Activated naive CD4-positive, alpha-beta T cell treated with anti-CD3 and anti-CD28 coated beads for 36 hours (primary cell): ENCODE results near the gene MBD3L2. TPM values are rescaled to one million over a fixed set of nuclear protein-coding genes. Genes with fewer than 3 reads are reported as not detected.
"Not testable (repeated sequence)": the region's sequence is repeated elsewhere in the genome, so short reads cannot be mapped to it uniquely, and the experiment has no call there.

Source experiments
- CTCF ChIA-PET: fragments of 350-600 bp; sonication (Branson Sonifier 250); formaldehyde crosslinking; loops from one replicate; lab custom pipeline; 2021; ENCODE audit warnings: antibody characterized with exemption; lab: Charles Lee
- DNase-seq: peaks from one replicate; pipeline ENCODE4 v3.0.0-alpha.2; 2020
- H3K27ac Mint-ChIP-seq: one replicate; pipeline ENCODE4 v1.8.0; 2021; ENCODE audit warnings: mild to moderate bottlenecking, mixed read lengths
- H3K27me3 Mint-ChIP-seq: one replicate; pipeline ENCODE4 v1.8.0; 2021; ENCODE audit warnings: low read depth, mixed read lengths
- H3K36me3 Mint-ChIP-seq: one replicate; pipeline ENCODE4 v1.8.0; 2021; ENCODE audit warnings: low read depth, mixed read lengths
- H3K4me1 Mint-ChIP-seq: one replicate; pipeline ENCODE4 v1.8.0; 2021; ENCODE audit warnings: low read depth, mixed read lengths
- H3K4me3 Mint-ChIP-seq: one replicate; pipeline ENCODE4 v1.8.0; 2021; ENCODE audit warnings: mild to moderate bottlenecking, moderate library complexity, mixed read lengths
- H3K9me3 Mint-ChIP-seq: one replicate; pipeline ENCODE4 v1.8.0; 2021; ENCODE audit warnings: mixed read lengths
- intact Hi-C: fragments of 100-400 bp; cut with micrococcal nuclease; formaldehyde crosslinking; loops from one replicate; pipeline ENCODE4 v1.15.1; 2023
- total RNA-seq, 2 experiments: library from RNA; stranded (reverse); gene quantifications; one replicate each; pipeline ENCODE4 v1.2.3, GENCODE V29; 2021

MBD3L2 gene
- total RNA-seq, 2 experiments from 2014 or later, result not detected

GRCh38 chr19:7067122-7067521 is 18.0 kb downstream of the MBD3L2 start:
- peak; percentile 29 for DNase-seq
- H3K4me3 Mint-ChIP-seq, H3K9me3 Mint-ChIP-seq, H3K27ac Mint-ChIP-seq, H3K27me3 Mint-ChIP-seq, H3K36me3 Mint-ChIP-seq, intact Hi-C loops: not testable (repeated sequence)
- H3K4me1 Mint-ChIP-seq, result peaks cover 13% of the 10 kb centered on the region
- CTCF ChIA-PET, result interaction anchor here (0.6 kb wide), 1 partner anchor 124 kb away, joined by 3 read pairs; no protein-coding TSS in a partner anchor

DNA sequence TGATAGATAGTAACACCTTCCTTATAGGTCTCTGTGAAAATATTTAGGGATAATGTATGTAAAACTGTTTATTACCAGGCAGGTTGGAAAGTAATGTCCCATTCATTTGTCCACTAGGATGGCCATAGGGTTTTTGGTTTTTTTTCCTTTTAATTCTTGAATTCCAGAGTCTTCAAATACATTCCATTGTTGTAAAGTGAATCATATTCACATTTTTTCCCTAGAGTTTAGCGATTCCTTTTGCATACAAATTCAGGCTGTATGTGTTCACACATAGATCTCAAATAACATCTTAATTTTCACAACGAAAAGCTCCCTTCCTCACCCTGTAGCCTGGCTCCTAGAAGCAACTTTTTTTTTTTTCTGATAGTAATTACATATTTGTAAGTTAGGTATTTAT is 18.6 kb downstream of the MBD3L2 start:
- DNase-seq, result no peak
- intact Hi-C loops, result no loop called here
- Mint-ChIP-seq H3K27me3 (no peaks in the 10 kb centered on the region), H3K36me3 (peaks cover 13% of the 10 kb centered on the region), H3K4me1 (peaks cover 17% of the 10 kb centered on the region), H3K9me3 (no peaks in the 10 kb centered on the region), H3K4me3 (no peak overlapping the region), H3K27ac (no peak overlapping the region)
- CTCF ChIA-PET, result interaction anchor here (1.3 kb wide), 1 partner anchor 34 kb away, joined by 4 read pairs; no protein-coding TSS in a partner anchor

- H3K36me3 Mint-ChIP-seq, result peaks cover 18% of the 10 kb centered on the region
- CTCF ChIA-PET, result interaction anchor here (0.6 to 1.3 kb wide), 4 partner anchors 34 to 612 kb away, joined by 3 to 4 read pairs (median 4); partner anchors contain the start of gene TRAPPC5
- intact Hi-C loops, result no loop called here
- H3K27me3 Mint-ChIP-seq, result no peaks in the 10 kb centered on the region
- no peak for DNase-seq
- H3K27ac Mint-ChIP-seq, result peak overlapping the region; percentile 91
- H3K9me3 Mint-ChIP-seq, result no peaks in the 10 kb centered on the region
- peaks cover 18% of the 10 kb centered on the region for H3K4me1 Mint-ChIP-seq
- peak overlapping the region; percentile 91 for H3K4me3 Mint-ChIP-seq
Measured at GRCh38 chr19:7068599-7068998, 19.5 kb downstream of the MBD3L2 start.

DNA sequence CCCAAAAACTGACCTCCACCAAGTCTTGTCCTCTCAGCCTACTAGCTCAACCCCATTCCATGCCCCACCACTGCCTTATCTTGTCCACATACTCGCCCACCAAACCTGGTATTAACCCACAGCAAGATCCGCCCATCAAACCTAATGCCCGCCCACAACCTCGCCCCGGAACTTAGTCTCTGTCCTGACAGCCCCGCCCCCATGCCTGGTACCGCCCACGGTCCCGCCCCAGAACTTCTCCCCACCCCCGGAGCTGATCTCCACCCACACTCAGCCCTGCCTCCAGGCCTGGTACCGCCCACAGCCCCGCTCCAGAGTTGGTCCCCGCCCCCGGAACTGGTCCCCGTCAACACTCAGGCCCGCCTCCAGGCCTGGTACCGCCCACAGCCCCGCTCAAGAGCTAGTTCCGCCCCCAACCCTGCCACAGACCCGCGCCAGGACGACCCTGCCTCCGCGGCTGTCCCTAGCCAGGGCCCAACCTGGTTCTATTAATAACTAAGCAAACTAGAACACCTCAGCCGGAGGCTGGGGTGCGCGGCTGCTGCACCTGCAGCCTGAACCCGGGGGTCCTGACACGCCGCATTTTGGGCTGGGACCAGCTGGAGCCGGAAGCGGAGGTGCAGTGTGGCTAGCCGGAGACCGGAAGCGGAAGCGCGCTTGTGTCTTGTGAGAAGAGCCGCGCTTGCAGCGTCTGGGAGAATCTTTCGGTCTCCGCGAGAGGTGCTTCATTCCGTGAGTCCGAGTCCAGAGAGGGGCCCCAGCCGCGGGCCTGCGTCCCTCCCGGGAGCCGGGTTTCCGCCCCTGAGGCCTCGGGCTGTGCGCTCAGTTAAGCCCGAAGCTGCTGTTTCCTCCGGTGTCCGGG is 20.2 kb downstream of the MBD3L2 start, which contains the start of gene ZNF557:
ZNF557 (plus strand) TSS at position 662 of the 862 bp plus-strand sequence. CDS start 5,372 bp downstream, outside the sequence.
- Mint-ChIP-seq H3K9me3 (peaks cover under 1% of the 10 kb centered on the region), H3K27me3 (no peaks in the 10 kb centered on the region), H3K36me3 (peaks cover 23% of the 10 kb centered on the region), H3K27ac (peak within 1 kb of the TSS; percentile 91), H3K4me3 (peak within 1 kb of the TSS; percentile 91), H3K4me1 (peaks cover 18% of the 10 kb centered on the region)
- intact Hi-C loops, result loop anchor here (1.0 kb wide), 1 partner anchor 30 kb away; no protein-coding TSS in a partner anchor
- CTCF ChIA-PET, result interaction anchor here (0.6 to 1.3 kb wide), 7 partner anchors 57 to 1452 kb away, joined by 3 to 4 read pairs (median 3); partner anchors contain the start of gene TRAPPC5
- DNase-seq, result peak; percentile 100

GRCh38 chr19:7069904-7070226 is 20.7 kb downstream of the MBD3L2 start:
- no peak for DNase-seq
- H3K9me3 Mint-ChIP-seq, result peaks cover 3% of the 10 kb centered on the region
- peaks cover 28% of the 10 kb centered on the region for H3K36me3 Mint-ChIP-seq
- intact Hi-C loops, result loop anchor here (1.0 kb wide), 1 partner anchor 29 kb away; no protein-coding TSS in a partner anchor
- CTCF ChIA-PET, result interaction anchor here (0.6 to 1.3 kb wide), 5 partner anchors 57 to 611 kb away, joined by 3 to 4 read pairs (median 3); partner anchors contain the start of gene TRAPPC5
- peaks cover 18% of the 10 kb centered on the region for H3K4me1 Mint-ChIP-seq
- no peaks in the 10 kb centered on the region for H3K27me3 Mint-ChIP-seq
- peak overlapping the region; percentile 91 for H3K4me3 Mint-ChIP-seq
- H3K27ac Mint-ChIP-seq, result peak overlapping the region; percentile 91

GRCh38 chr19:7072541-7072940 is 23.4 kb downstream of the MBD3L2 start:
- H3K4me1 Mint-ChIP-seq, result peaks cover 18% of the 10 kb centered on the region
- CTCF ChIA-PET, result no interaction called here
- H3K36me3 Mint-ChIP-seq, result peaks cover 54% of the 10 kb centered on the region
- H3K4me3 Mint-ChIP-seq, result peak overlapping the region; percentile 28
- no peak overlapping the region for H3K27ac Mint-ChIP-seq
- no peak for DNase-seq
- intact Hi-C loops, result no loop called here
- H3K9me3 Mint-ChIP-seq, result peaks cover 22% of the 10 kb centered on the region
- no peaks in the 10 kb centered on the region for H3K27me3 Mint-ChIP-seq

GRCh38 chr19:7074705-7075282 is 25.7 kb downstream of the MBD3L2 start:
- no peak for DNase-seq
- Mint-ChIP-seq H3K4me3 (no peak overlapping the region), H3K27ac (no peak overlapping the region), H3K4me1 (peaks cover 19% of the 10 kb centered on the region), H3K27me3 (no peaks in the 10 kb centered on the region), H3K36me3 (peaks cover 76% of the 10 kb centered on the region), H3K9me3 (peaks cover 40% of the 10 kb centered on the region)
- intact Hi-C loops, result no loop called here
- CTCF ChIA-PET, result interaction anchor here (0.6 kb wide), 1 partner anchor 539 kb away, joined by 3 read pairs; no protein-coding TSS in a partner anchor

DNA sequence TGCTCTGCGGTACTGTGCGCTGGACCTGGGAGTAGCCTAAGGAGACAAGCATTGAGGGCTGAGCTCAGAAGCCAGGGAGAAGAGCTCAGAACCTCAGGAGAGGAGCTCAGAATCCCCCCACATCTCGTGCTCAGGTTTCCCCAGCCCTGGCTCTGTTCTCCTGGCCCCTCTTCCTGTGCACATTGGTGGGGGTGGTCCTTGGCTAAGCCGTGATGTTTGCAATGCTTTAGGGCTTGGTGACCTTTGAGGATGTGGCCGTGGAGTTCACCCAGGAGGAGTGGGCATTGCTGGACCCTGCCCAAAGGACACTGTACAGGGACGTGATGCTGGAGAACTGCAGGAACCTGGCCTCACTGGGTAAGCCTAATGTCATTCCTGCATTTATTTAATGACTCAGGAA is 27.0 kb downstream of the MBD3L2 start:
- Mint-ChIP-seq H3K27me3 (no peaks in the 10 kb centered on the region), H3K9me3 (peaks cover 51% of the 10 kb centered on the region), H3K36me3 (peaks cover 87% of the 10 kb centered on the region), H3K27ac (no peak overlapping the region), H3K4me3 (no peak overlapping the region), H3K4me1 (peaks cover 9% of the 10 kb centered on the region)
- no peak for DNase-seq
- intact Hi-C loops, result no loop called here
- CTCF ChIA-PET, result interaction anchor here (1.1 kb wide), 1 partner anchor 250 kb away, joined by 3 read pairs; no protein-coding TSS in a partner anchor

- Mint-ChIP-seq H3K27me3 (no peaks in the 10 kb centered on the region), H3K36me3 (peaks cover 93% of the 10 kb centered on the region), H3K4me3 (no peak overlapping the region), H3K9me3 (peaks cover 69% of the 10 kb centered on the region), H3K27ac (no peak overlapping the region), H3K4me1 (peaks cover 2% of the 10 kb centered on the region)
- intact Hi-C loops, result no loop called here
- CTCF ChIA-PET, result no interaction called here
- DNase-seq, result no peak
Measured at GRCh38 chr19:7078008-7078407, 28.9 kb downstream of the MBD3L2 start.

DNA sequence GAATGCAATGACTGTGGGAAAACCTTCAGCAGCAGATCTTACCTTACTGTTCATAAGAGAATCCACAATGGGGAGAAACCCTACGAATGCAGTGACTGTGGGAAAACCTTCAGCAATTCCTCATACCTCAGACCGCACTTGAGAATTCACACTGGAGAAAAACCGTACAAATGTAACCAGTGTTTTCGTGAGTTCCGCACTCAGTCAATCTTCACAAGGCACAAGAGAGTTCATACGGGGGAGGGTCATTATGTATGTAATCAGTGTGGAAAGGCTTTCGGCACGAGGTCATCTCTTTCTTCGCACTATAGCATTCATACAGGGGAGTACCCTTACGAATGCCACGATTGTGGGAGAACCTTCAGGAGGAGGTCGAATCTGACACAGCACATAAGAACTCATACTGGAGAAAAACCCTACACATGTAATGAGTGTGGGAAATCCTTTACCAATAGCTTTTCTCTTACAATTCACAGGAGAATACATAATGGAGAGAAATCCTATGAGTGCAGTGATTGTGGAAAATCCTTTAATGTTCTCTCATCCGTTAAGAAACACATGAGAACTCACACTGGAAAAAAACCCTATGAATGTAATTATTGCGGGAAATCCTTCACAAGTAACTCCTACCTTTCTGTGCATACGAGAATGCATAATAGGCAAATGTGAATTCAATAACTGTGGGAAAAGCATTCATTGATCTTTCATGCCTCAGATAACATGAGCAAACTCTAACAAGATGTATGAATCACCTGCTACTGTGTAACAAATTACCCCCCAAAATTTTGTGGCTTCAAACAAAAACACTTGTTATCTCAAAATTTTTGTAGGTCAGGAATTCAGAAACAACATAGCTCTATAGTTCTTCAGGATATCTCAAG is 34.2 kb downstream of the MBD3L2 start:
- Mint-ChIP-seq H3K27me3 (no peaks in the 10 kb centered on the region), H3K9me3 (peaks cover 77% of the 10 kb centered on the region), H3K4me3 (no peak overlapping the region), H3K27ac (peak overlapping the region; percentile 59), H3K36me3 (peaks cover 82% of the 10 kb centered on the region), H3K4me1 (peaks cover 2% of the 10 kb centered on the region)
- CTCF ChIA-PET, result interaction anchor here (0.6 kb wide), 1 partner anchor 27 kb away, joined by 5 read pairs; no protein-coding TSS in a partner anchor
- intact Hi-C loops, result no loop called here
- peak; percentile 33 for DNase-seq

DNA sequence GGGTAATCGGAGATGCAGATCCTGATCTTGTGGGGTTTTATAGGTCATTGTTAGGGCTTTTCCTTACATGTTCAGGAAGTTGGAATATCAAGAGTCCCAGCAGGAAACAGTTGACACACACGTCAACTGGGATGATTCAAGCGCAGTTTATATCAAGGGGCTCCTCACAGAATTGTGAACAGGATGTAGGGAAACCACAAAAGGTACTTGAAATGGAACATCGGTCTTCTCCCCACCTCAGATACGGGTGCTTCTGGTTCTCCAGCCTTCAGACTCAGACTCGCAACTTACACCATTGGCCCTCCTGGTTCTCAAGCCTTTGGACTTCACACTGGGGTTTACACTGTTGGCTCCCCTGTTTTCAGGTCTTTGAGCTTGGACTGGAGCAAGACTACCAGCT is 39.9 kb downstream of the MBD3L2 start:
- Mint-ChIP-seq H3K9me3 (peaks cover 50% of the 10 kb centered on the region), H3K4me3 (no peak overlapping the region), H3K36me3 (peaks cover 44% of the 10 kb centered on the region), H3K27me3 (no peaks in the 10 kb centered on the region), H3K27ac (no peak overlapping the region), H3K4me1 (peaks cover 8% of the 10 kb centered on the region)
- no peak for DNase-seq
- intact Hi-C loops, result no loop called here
- CTCF ChIA-PET, result no interaction called here
